Measurements from ENCODE around the gene SLC41A3.

SLC41A3 gene

GRCh38 chr3:126083913-126084767 lies at the start of gene SLC41A3:
Gene SLC41A3, minus strand, starts transcription at chr3:126084124. Its CDS starts 15,905 bp downstream, at chr3:126068219.
- DNase-seq (ENCODE audit: low read depth in 2 of 3, low spot score in 1 of 3), result peak; percentile 72 to 87 (median 82)

GRCh38 chr3:126133606-126134005 lies 49.7 kb upstream of the SLC41A3 start:
- no peak for DNase-seq (ENCODE audit: low read depth in 2 of 3, low spot score in 1 of 3)

- no peak for DNase-seq (ENCODE audit: low read depth in 2 of 3, low spot score in 1 of 3)
These were observed 49.0 kb upstream of the SLC41A3 start for GRCh38 chr3:126132751-126133511.

GRCh38 chr3:126131881-126132750 lies 48.2 kb upstream of the SLC41A3 start:
- DNase-seq (ENCODE audit: low read depth in 2 of 3, low spot score in 1 of 3), result no peak

GRCh38 chr3:126130981-126131745 lies 47.2 kb upstream of the SLC41A3 start:
- DNase-seq (ENCODE audit: low read depth in 2 of 3, low spot score in 1 of 3), result no peak

GRCh38 chr3:126130081-126130855 lies 46.3 kb upstream of the SLC41A3 start:
- no peak for DNase-seq (ENCODE audit: low read depth in 2 of 3, low spot score in 1 of 3)

GRCh38 chr3:126129398-126129891 lies 45.5 kb upstream of the SLC41A3 start:
- no peak for DNase-seq (ENCODE audit: low read depth in 2 of 3, low spot score in 1 of 3)

GRCh38 chr3:126128504-126129397 lies 44.8 kb upstream of the SLC41A3 start:
- DNase-seq (ENCODE audit: low read depth in 2 of 3, low spot score in 1 of 3), result no peak

GRCh38 chr3:126127904-126128303 lies 44.0 kb upstream of the SLC41A3 start:
- no peak for DNase-seq (ENCODE audit: low read depth in 2 of 3, low spot score in 1 of 3)

GRCh38 chr3:126127452-126127851 lies 43.5 kb upstream of the SLC41A3 start:
- no peak for DNase-seq (ENCODE audit: low read depth in 2 of 3, low spot score in 1 of 3)

GRCh38 chr3:126126811-126127431 lies 43.0 kb upstream of the SLC41A3 start:
- no peak for DNase-seq (ENCODE audit: low read depth in 2 of 3, low spot score in 1 of 3)

GRCh38 chr3:126126286-126126685 lies 42.4 kb upstream of the SLC41A3 start:
- no peak for DNase-seq (ENCODE audit: low read depth in 2 of 3, low spot score in 1 of 3)

GRCh38 chr3:126125781-126126251 lies 41.9 kb upstream of the SLC41A3 start:
- DNase-seq (ENCODE audit: low read depth in 2 of 3, low spot score in 1 of 3), result no peak

- no peak for DNase-seq (ENCODE audit: low read depth in 2 of 3, low spot score in 1 of 3)
These were observed 41.4 kb upstream of the SLC41A3 start for GRCh38 chr3:126125341-126125740.

GRCh38 chr3:126124896-126125295 lies 41.0 kb upstream of the SLC41A3 start:
- DNase-seq (ENCODE audit: low read depth in 2 of 3, low spot score in 1 of 3), result no peak

GRCh38 chr3:126124148-126124868 lies 40.4 kb upstream of the SLC41A3 start:
- no peak for DNase-seq (ENCODE audit: low read depth in 2 of 3, low spot score in 1 of 3)

- no peak for DNase-seq (ENCODE audit: low read depth in 2 of 3, low spot score in 1 of 3)
These were observed 37.7 kb upstream of the SLC41A3 start for GRCh38 chr3:126121632-126122031.
